Measurements from ENCODE around the gene NKX1-2. TPM values are rescaled to one million over a fixed set of nuclear protein-coding genes. Genes with fewer than 3 reads are reported as not detected.

The NKX1-2 gene
- total RNA-seq, 2 experiments from 2014 or later = not detected

- CTCF ChIA-PET = interaction anchor here (0.6 to 0.7 kb wide), 3 partner anchors 15 to 1843 kb away, joined by 3 read pairs; no protein-coding TSS in a partner anchor
- ATAC-seq (peak; percentile 38), DNase-seq (peak; percentile 27)
- no peak overlapping the region for H3K27ac Mint-ChIP-seq
- intact Hi-C loops (cut with DNase I, micrococcal nuclease) = no loop called here
- POLR2A ChIA-PET = interaction anchor here (0.6 kb wide), 1 partner anchor 446 kb away, joined by 3 read pairs; no protein-coding TSS in a partner anchor
- H3K27me3 Mint-ChIP-seq = no peaks in the 10 kb centered on the region
- no peaks in the 10 kb centered on the region for H3K36me3 Mint-ChIP-seq (ENCODE audit: low read depth)
- no peaks in the 10 kb centered on the region for H3K9me3 Mint-ChIP-seq (ENCODE audit: low read depth)
- H3K4me1 Mint-ChIP-seq = peaks cover 4% of the 10 kb centered on the region
- no peak overlapping the region for H3K4me3 Mint-ChIP-seq
Measured at GRCh38 chr10:124472071-124472470, 22.2 kb upstream of the NKX1-2 start.

GRCh38 chr10:124470544-124471434, 21.0 kb upstream of the NKX1-2 start:
- H3K27me3 Mint-ChIP-seq = no peaks in the 10 kb centered on the region
- peak; percentile 25 for ATAC-seq
- ChIA-PET CTCF (no interaction called here), POLR2A (no interaction called here)
- H3K4me1 Mint-ChIP-seq = peaks cover 8% of the 10 kb centered on the region
- H3K27ac Mint-ChIP-seq = no peak overlapping the region
- no peaks in the 10 kb centered on the region for H3K36me3 Mint-ChIP-seq (ENCODE audit: low read depth)
- no peak overlapping the region for H3K4me3 Mint-ChIP-seq
- intact Hi-C loops (cut with DNase I, micrococcal nuclease) = no loop called here
- no peaks in the 10 kb centered on the region for H3K9me3 Mint-ChIP-seq (ENCODE audit: low read depth)
- peak; percentile 22 for DNase-seq

GRCh38 chr10:124469956-124470484, 20.2 kb upstream of the NKX1-2 start:
- Mint-ChIP-seq H3K9me3 (ENCODE audit: low read depth) (no peaks in the 10 kb centered on the region), H3K4me1 (peaks cover 16% of the 10 kb centered on the region), H3K36me3 (ENCODE audit: low read depth) (no peaks in the 10 kb centered on the region), H3K4me3 (no peak overlapping the region), H3K27ac (no peak overlapping the region), H3K27me3 (no peaks in the 10 kb centered on the region)
- CTCF ChIA-PET = no interaction called here
- DNase-seq (no peak), ATAC-seq (no peak)
- intact Hi-C loops (cut with DNase I, micrococcal nuclease) = no loop called here
- POLR2A ChIA-PET = no interaction called here

- Mint-ChIP-seq H3K27me3 (no peaks in the 10 kb centered on the region), H3K4me1 (peaks cover 25% of the 10 kb centered on the region), H3K9me3 (ENCODE audit: low read depth) (no peaks in the 10 kb centered on the region), H3K4me3 (no peak overlapping the region), H3K36me3 (ENCODE audit: low read depth) (no peaks in the 10 kb centered on the region), H3K27ac (no peak overlapping the region)
- CTCF ChIA-PET = no interaction called here
- no peak for ATAC-seq
- no peak for DNase-seq
- POLR2A ChIA-PET = no interaction called here
- intact Hi-C loops (cut with DNase I, micrococcal nuclease) = no loop called here
Measured at GRCh38 chr10:124468624-124469023, 18.8 kb upstream of the NKX1-2 start.

GRCh38 chr10:124467165-124467564, 17.3 kb upstream of the NKX1-2 start:
- intact Hi-C loops (cut with DNase I, micrococcal nuclease) = no loop called here
- H3K27me3 Mint-ChIP-seq = no peaks in the 10 kb centered on the region
- ChIA-PET POLR2A (no interaction called here), CTCF (no interaction called here)
- no peak for DNase-seq
- no peaks in the 10 kb centered on the region for H3K9me3 Mint-ChIP-seq (ENCODE audit: low read depth)
- no peak for ATAC-seq
- H3K36me3 Mint-ChIP-seq (ENCODE audit: low read depth) = no peaks in the 10 kb centered on the region
- no peak overlapping the region for H3K27ac Mint-ChIP-seq
- H3K4me1 Mint-ChIP-seq = peaks cover 21% of the 10 kb centered on the region
- no peak overlapping the region for H3K4me3 Mint-ChIP-seq

- intact Hi-C loops (cut with DNase I, micrococcal nuclease) = no loop called here
- no peak overlapping the region for H3K27ac Mint-ChIP-seq
- DNase-seq = no peak
- peaks cover 25% of the 10 kb centered on the region for H3K4me1 Mint-ChIP-seq
- ChIA-PET POLR2A (no interaction called here), CTCF (no interaction called here)
- H3K27me3 Mint-ChIP-seq = no peaks in the 10 kb centered on the region
- H3K4me3 Mint-ChIP-seq = no peak overlapping the region
- ATAC-seq = no peak
- peaks cover 1% of the 10 kb centered on the region for H3K36me3 Mint-ChIP-seq (ENCODE audit: low read depth)
- no peaks in the 10 kb centered on the region for H3K9me3 Mint-ChIP-seq (ENCODE audit: low read depth)
Measured at GRCh38 chr10:124465777-124466488, 16.1 kb upstream of the NKX1-2 start.

GRCh38 chr10:124465003-124465776, 15.4 kb upstream of the NKX1-2 start:
- Mint-ChIP-seq H3K27ac (peak overlapping the region; percentile 67), H3K4me1 (peaks cover 25% of the 10 kb centered on the region), H3K27me3 (no peaks in the 10 kb centered on the region), H3K36me3 (ENCODE audit: low read depth) (peaks cover 1% of the 10 kb centered on the region), H3K4me3 (no peak overlapping the region), H3K9me3 (ENCODE audit: low read depth) (no peaks in the 10 kb centered on the region)
- POLR2A ChIA-PET = no interaction called here
- ATAC-seq (no peak), DNase-seq (peak; percentile 32)
- intact Hi-C loops (cut with DNase I, micrococcal nuclease) = no loop called here
- CTCF ChIA-PET = interaction anchor here (0.5 to 1.5 kb wide), 2 partner anchors 16 to 24 kb away, joined by 3 to 5 read pairs; partner anchors contain the start of gene NKX1-2

GRCh38 chr10:124464028-124464965, 14.5 kb upstream of the NKX1-2 start:
- Mint-ChIP-seq H3K36me3 (ENCODE audit: low read depth) (peaks cover 1% of the 10 kb centered on the region), H3K4me3 (no peak overlapping the region), H3K4me1 (peaks cover 25% of the 10 kb centered on the region), H3K9me3 (ENCODE audit: low read depth) (no peaks in the 10 kb centered on the region), H3K27ac (peak overlapping the region; percentile 67), H3K27me3 (no peaks in the 10 kb centered on the region)
- intact Hi-C loops (cut with DNase I, micrococcal nuclease) = loop anchor here in 1 of 2 experiments (5.0 kb wide), 5 partner anchors 232 to 1433 kb away; partner anchors contain the start of genes BCCIP, EDRF1, FAM53B and FANK1
- DNase-seq (no peak), ATAC-seq (no peak)
- ChIA-PET POLR2A (no interaction called here), CTCF (interaction anchor here (0.6 to 1.5 kb wide), 2 partner anchors 15 to 500 kb away, joined by 3 to 5 read pairs; partner anchors contain the start of gene NKX1-2)

GRCh38 chr10:124462348-124462695, 12.5 kb upstream of the NKX1-2 start:
- Mint-ChIP-seq H3K36me3 (ENCODE audit: low read depth) (peaks cover 1% of the 10 kb centered on the region), H3K9me3 (ENCODE audit: low read depth) (no peaks in the 10 kb centered on the region), H3K4me3 (peak overlapping the region; percentile 71), H3K27ac (peak overlapping the region; percentile 75), H3K4me1 (peaks cover 25% of the 10 kb centered on the region), H3K27me3 (peaks cover 2% of the 10 kb centered on the region)
- DNase-seq = no peak
- ChIA-PET POLR2A (no interaction called here), CTCF (interaction anchor here (0.7 kb wide), 1 partner anchor 75 kb away, joined by 4 read pairs; no protein-coding TSS in a partner anchor)
- intact Hi-C loops (cut with DNase I, micrococcal nuclease) = loop anchor here in 1 of 2 experiments (1.0 to 5.0 kb wide), 7 partner anchors 73 to 1435 kb away; partner anchors contain the start of genes BCCIP, EDRF1, EEF1AKMT2 and FAM53B
- ATAC-seq = no peak
